H9 (cell line): Measurements from ENCODE around the gene RAI1. TPM values are rescaled to one million over a fixed set of nuclear protein-coding genes. Genes with fewer than 3 reads are reported as not detected.

ENCODE experiments used
- DNase-seq: peaks from one replicate; pipeline ENCODE4 v3.0.0-alpha.2; 2017
- H2AFZ ChIP-seq: one replicate; pipeline ENCODE4 v1.6.1; 2013; ENCODE audit warnings: mild to moderate bottlenecking, low read length, control low read depth, moderate library complexity
- H2AK5ac ChIP-seq: 2 replicates; pipeline ENCODE4 v1.6.1; 2013; ENCODE audit warnings: low read length, control low read depth, mixed read lengths; ENCODE audit not compliant: insufficient read length
- H2BK120ac ChIP-seq: one replicate; pipeline ENCODE4 v1.6.1; 2013; ENCODE audit warnings: low read depth, mild to moderate bottlenecking, low read length, control low read depth, inconsistent platforms; ENCODE audit not compliant: poor library complexity, severe bottlenecking
- H2BK12ac ChIP-seq: 2 replicates; pipeline ENCODE4 v1.6.1; 2013; ENCODE audit warnings: low read length, control low read depth, mixed read lengths, low read depth; ENCODE audit not compliant: insufficient read length
- H2BK15ac ChIP-seq: 2 replicates; pipeline ENCODE4 v1.6.1; 2013; ENCODE audit warnings: low read depth, low read length, control low read depth
- H2BK20ac ChIP-seq: one replicate; pipeline ENCODE4 v1.6.1; 2013; ENCODE audit warnings: low read depth, mild to moderate bottlenecking, low read length, control low read depth, inconsistent platforms; ENCODE audit not compliant: poor library complexity, severe bottlenecking
- H2BK5ac ChIP-seq: 2 replicates; pipeline ENCODE4 v1.6.1; 2013; ENCODE audit warnings: low read length, control low read depth, mixed read lengths; ENCODE audit not compliant: insufficient read length
- H3K14ac ChIP-seq: 2 replicates; pipeline ENCODE4 v1.6.1; 2013; ENCODE audit warnings: low read length, control low read depth; ENCODE audit not compliant: insufficient read depth
- H3K18ac ChIP-seq: 2 replicates; pipeline ENCODE4 v1.6.1; 2013; ENCODE audit warnings: low read depth, mild to moderate bottlenecking, mixed read lengths, low read length, control low read depth; ENCODE audit not compliant: insufficient read length
- H3K23ac ChIP-seq: 2 replicates; pipeline ENCODE4 v1.6.1; 2013; ENCODE audit warnings: low read length, control low read depth, mixed read lengths, low read depth; ENCODE audit not compliant: insufficient read length
- H3K23me2 ChIP-seq: 2 replicates; pipeline ENCODE4 v1.6.1; 2013; ENCODE audit warnings: low read depth, mild to moderate bottlenecking, mixed read lengths, low read length, control low read depth; ENCODE audit not compliant: insufficient read length, poor library complexity, severe bottlenecking
- H3K27ac ChIP-seq: 2 replicates; pipeline ENCODE4 v1.5.1; 2013; ENCODE audit warnings: low read length, control low read depth, mixed read lengths, low read depth; ENCODE audit not compliant: insufficient read length
- H3K27me3 ChIP-seq: 2 replicates; pipeline ENCODE4 v1.6.1; 2013; ENCODE audit warnings: low read length, control low read depth, inconsistent platforms; ENCODE audit not compliant: insufficient read depth
- H3K4ac ChIP-seq: 2 replicates; pipeline ENCODE4 v1.6.1; 2013; ENCODE audit warnings: low read depth, mild to moderate bottlenecking, control low read depth, inconsistent platforms, low read length, moderate library complexity
- H3K4me1 ChIP-seq: 2 replicates; pipeline ENCODE4 v1.6.1; 2013; ENCODE audit warnings: low read length, control low read depth, inconsistent platforms; ENCODE audit not compliant: insufficient read depth
- H3K4me2 ChIP-seq: 2 replicates; pipeline ENCODE4 v1.6.1; 2013; ENCODE audit warnings: low read length, control low read depth, mixed read lengths; ENCODE audit not compliant: insufficient read length, insufficient read depth
- H3K56ac ChIP-seq: 2 replicates; pipeline ENCODE4 v1.6.1; 2013; ENCODE audit warnings: low read depth, mild to moderate bottlenecking, mixed read lengths, low read length, control low read depth; ENCODE audit not compliant: insufficient read length
- H3K79me1 ChIP-seq: 2 replicates; pipeline ENCODE4 v1.6.1; 2013; ENCODE audit warnings: low read depth, mild to moderate bottlenecking, moderate library complexity, low read length, control low read depth, inconsistent platforms; ENCODE audit not compliant: insufficient read depth, poor library complexity, severe bottlenecking
- H3K79me2 ChIP-seq: 2 replicates; pipeline ENCODE4 v1.6.1; 2013; ENCODE audit warnings: low read length, control low read depth, inconsistent platforms; ENCODE audit not compliant: insufficient read depth
- H3K9ac ChIP-seq: 2 replicates; pipeline ENCODE4 v1.6.1; 2013; ENCODE audit warnings: low read length, control low read depth, mixed read lengths; ENCODE audit not compliant: insufficient read length; ENCODE audit errors: extremely low read depth
- H3K9me3 ChIP-seq: one replicate; pipeline ENCODE4 v1.6.1; 2013; ENCODE audit warnings: low read depth, low read length, inconsistent platforms; ENCODE audit not compliant: control insufficient read depth
- H3T11ph ChIP-seq: one replicate; pipeline ENCODE4 v1.6.1; 2013; ENCODE audit warnings: mild to moderate bottlenecking, low read length, control low read depth, inconsistent platforms
- H4K20me1 ChIP-seq: one replicate; pipeline ENCODE4 v1.6.1; 2013; ENCODE audit not compliant: control insufficient read depth, insufficient read length, insufficient read depth
- H4K5ac ChIP-seq: 2 replicates; pipeline ENCODE4 v1.6.1; 2013; ENCODE audit warnings: low read depth, mild to moderate bottlenecking, mixed read lengths, low read length, control low read depth; ENCODE audit not compliant: insufficient read length
- H4K8ac ChIP-seq: replicated peaks from 2 replicates; pipeline ENCODE4 v1.6.1; 2013; ENCODE audit warnings: low read length, control low read depth, mixed read lengths, low read depth; ENCODE audit not compliant: insufficient read length
- H4K91ac ChIP-seq: 2 replicates; pipeline ENCODE4 v1.6.1; 2013; ENCODE audit warnings: low read depth, mild to moderate bottlenecking, moderate library complexity, mixed read lengths, low read length, control low read depth; ENCODE audit not compliant: insufficient read length
- H3K27ac Mint-ChIP-seq, 3 experiments: 2 replicates in 2 of 3; 3 replicates in 1 of 3; pipeline ENCODE4 v1.8.0; 2020 to 2021; ENCODE audit warnings: mixed read lengths in 3 of 3, mild to moderate bottlenecking in 1 of 3, moderate library complexity in 1 of 3
- H3K27me3 Mint-ChIP-seq: 2 replicates; pipeline ENCODE4 v1.8.0; 2021; ENCODE audit warnings: low read depth, mild to moderate bottlenecking, moderate library complexity, mixed read lengths
- H3K36me3 Mint-ChIP-seq, 3 experiments: 2 replicates in 2 of 3; 3 replicates in 1 of 3; pipeline ENCODE4 v1.8.0; 2020 to 2021; ENCODE audit warnings: low read depth in 3 of 3, mixed read lengths in 3 of 3; ENCODE audit not compliant: insufficient read depth in 1 of 3
- H3K4me1 Mint-ChIP-seq, 2 experiments: 2 replicates each; pipeline ENCODE4 v1.8.0; 2020; ENCODE audit warnings: mixed read lengths in 2 of 2
- H3K4me3 Mint-ChIP-seq, 2 experiments: 2 replicates in 1 of 2; 3 replicates in 1 of 2; pipeline ENCODE4 v1.8.0; 2020 to 2021; ENCODE audit warnings: mild to moderate bottlenecking in 2 of 2, mixed read lengths in 2 of 2, moderate library complexity in 1 of 2
- H3K9me3 Mint-ChIP-seq, 2 experiments: 2 replicates in 1 of 2; 3 replicates in 1 of 2; pipeline ENCODE4 v1.8.0; 2020; ENCODE audit warnings: mild to moderate bottlenecking in 2 of 2, mixed read lengths in 2 of 2, moderate library complexity in 1 of 2
- WGBS: extraction: QIAGEN DNeasy Blood & Tissue Kit; methylation state at CpG from one replicate; pipeline ENCODE4 v1.1.7; 2013; ENCODE audit warnings: missing lambda C conversion rate, low lambda C conversion rate, mixed read lengths; ENCODE audit not compliant: insufficient read length; ENCODE audit errors: extremely low coverage; 5-methylcytosine and 5-hydroxymethylcytosine counted together
- total RNA-seq: library from RNA; stranded (reverse); gene quantifications from 2 replicates; pipeline ENCODE4 v1.2.1, GENCODE V29; 2021
- TF ChIP-seq, protein P1 (sequence below): fragments of 200-600 bp; sonication (generic); conservative IDR thresholded peaks from 3 replicates; pipeline ENCODE4 v1.8.0; 2021; ENCODE audit warnings: antibody characterized with exemption, mild to moderate bottlenecking

The RAI1 gene
- total RNA-seq, 1 experiment from 2014 or later: 1.5 TPM

- Histone ChIP-seq H3K79me2 (no peaks in the 10 kb centered on the region), H3K27me3 (no peaks in the 10 kb centered on the region; the same call in 1 of the 2 replicates), H4K91ac (no peak overlapping the region), H4K20me1 (peaks cover 4% of the 10 kb centered on the region), H3K23ac (no peak overlapping the region), H3K18ac (no peak overlapping the region), H3K4me1 (no peaks in the 10 kb centered on the region), H2AFZ (no peak overlapping the region), H4K5ac (no peak overlapping the region), H3T11ph (no peak overlapping the region), H3K27ac (no peak overlapping the region), H3K14ac (no peak overlapping the region), H3K79me1 (no peaks in the 10 kb centered on the region), H2BK20ac (no peak overlapping the region), H3K4ac (no peak overlapping the region), H3K9me3 (no peaks in the 10 kb centered on the region), H2BK120ac (no peak overlapping the region), H2BK5ac (no peak overlapping the region), H2BK15ac (no peak overlapping the region), H3K4me2 (peak overlapping the region; percentile 90), H4K8ac (no peak overlapping the region), H3K56ac (no peak overlapping the region), H3K9ac (no peak overlapping the region), H2AK5ac (no peak overlapping the region), H2BK12ac (no peak overlapping the region), H3K23me2 (peaks cover 26% of the 10 kb centered on the region)
- peak overlapping the region; percentile 67 to 87 for H3K4me3 Mint-ChIP-seq
- peaks cover 31 to 62% of the 10 kb centered on the region in 2 experiments for H3K4me1 Mint-ChIP-seq
- peaks cover 69% of the 10 kb centered on the region for H3K27me3 Mint-ChIP-seq
- H3K9me3 Mint-ChIP-seq: no peaks in the 10 kb centered on the region; a peak in 1 of 5 replicates
- TF ChIP-seq, protein P1, sequence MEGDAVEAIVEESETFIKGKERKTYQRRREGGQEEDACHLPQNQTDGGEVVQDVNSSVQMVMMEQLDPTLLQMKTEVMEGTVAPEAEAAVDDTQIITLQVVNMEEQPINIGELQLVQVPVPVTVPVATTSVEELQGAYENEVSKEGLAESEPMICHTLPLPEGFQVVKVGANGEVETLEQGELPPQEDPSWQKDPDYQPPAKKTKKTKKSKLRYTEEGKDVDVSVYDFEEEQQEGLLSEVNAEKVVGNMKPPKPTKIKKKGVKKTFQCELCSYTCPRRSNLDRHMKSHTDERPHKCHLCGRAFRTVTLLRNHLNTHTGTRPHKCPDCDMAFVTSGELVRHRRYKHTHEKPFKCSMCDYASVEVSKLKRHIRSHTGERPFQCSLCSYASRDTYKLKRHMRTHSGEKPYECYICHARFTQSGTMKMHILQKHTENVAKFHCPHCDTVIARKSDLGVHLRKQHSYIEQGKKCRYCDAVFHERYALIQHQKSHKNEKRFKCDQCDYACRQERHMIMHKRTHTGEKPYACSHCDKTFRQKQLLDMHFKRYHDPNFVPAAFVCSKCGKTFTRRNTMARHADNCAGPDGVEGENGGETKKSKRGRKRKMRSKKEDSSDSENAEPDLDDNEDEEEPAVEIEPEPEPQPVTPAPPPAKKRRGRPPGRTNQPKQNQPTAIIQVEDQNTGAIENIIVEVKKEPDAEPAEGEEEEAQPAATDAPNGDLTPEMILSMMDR: peak; percentile 39; the same call in 2 of the 3 replicates
- no peaks in the 10 kb centered on the region; a peak in 1 of 7 replicates for H3K36me3 Mint-ChIP-seq
- no peak for DNase-seq
- no peak overlapping the region; a peak in 1 of 7 replicates for H3K27ac Mint-ChIP-seq
- WGBS: no CpG with 5 or more reads among the region's 7 CpGs
Measured at GRCh38 chr17:17784657-17785267, 103.5 kb downstream of the RAI1 start.
